ENCODE results near the gene XRN1.

Gene XRN1

GRCh38 chr3:142447852-142448823 is at the start of gene XRN1:
TSS of gene XRN1 (minus strand) at chr3:142448037. CDS start at chr3:142447944, 93 bp downstream.
- Histone ChIP-seq H3K4me1 (ENCODE audit: control insufficient read depth, insufficient read depth, low read length) (peaks cover 10% of the 10 kb centered on the region), H3K9ac (ENCODE audit: low read depth, low read length) (peak within 1 kb of the TSS; percentile 89), H3K27me3 (ENCODE audit: control insufficient read depth, insufficient read depth, low read length) (no peaks in the 10 kb centered on the region), H3K27ac (ENCODE audit: low read depth, low read length) (peak within 1 kb of the TSS; percentile 92), H3K9me3 (ENCODE audit: control insufficient read depth, insufficient read depth, low read length) (no peaks in the 10 kb centered on the region), H3K36me3 (ENCODE audit: control insufficient read depth, insufficient read depth, low read length) (peaks cover 21% of the 10 kb centered on the region; the same call in 1 of the 2 replicates), H3K4me3 (ENCODE audit: low read depth, low read length) (peak within 1 kb of the TSS; percentile 91)

- Histone ChIP-seq H3K9me3 (ENCODE audit: control insufficient read depth, insufficient read depth, low read length) (no peaks in the 10 kb centered on the region), H3K4me1 (ENCODE audit: control insufficient read depth, insufficient read depth, low read length) (no peaks in the 10 kb centered on the region), H3K36me3 (ENCODE audit: control insufficient read depth, insufficient read depth, low read length) (peaks cover 53% of the 10 kb centered on the region), H3K27me3 (ENCODE audit: control insufficient read depth, insufficient read depth, low read length) (no peaks in the 10 kb centered on the region), H3K9ac (ENCODE audit: low read depth, low read length) (no peak overlapping the region), H3K4me3 (ENCODE audit: low read depth, low read length) (no peak overlapping the region), H3K27ac (ENCODE audit: low read depth, low read length) (no peak overlapping the region)
Measured at GRCh38 chr3:142495103-142495502, 47.3 kb upstream of the XRN1 start.

GRCh38 chr3:142492184-142492583 is 44.3 kb upstream of the XRN1 start:
- no peaks in the 10 kb centered on the region for H3K27me3 ChIP-seq (ENCODE audit: control insufficient read depth, insufficient read depth, low read length)
- H3K4me1 ChIP-seq (ENCODE audit: control insufficient read depth, insufficient read depth, low read length), result no peaks in the 10 kb centered on the region
- H3K9ac ChIP-seq (ENCODE audit: low read depth, low read length), result no peak overlapping the region
- H3K27ac ChIP-seq (ENCODE audit: low read depth, low read length), result no peak overlapping the region
- no peak overlapping the region for H3K4me3 ChIP-seq (ENCODE audit: low read depth, low read length)
- peaks cover 51% of the 10 kb centered on the region for H3K36me3 ChIP-seq (ENCODE audit: control insufficient read depth, insufficient read depth, low read length)
- H3K9me3 ChIP-seq (ENCODE audit: control insufficient read depth, insufficient read depth, low read length), result no peaks in the 10 kb centered on the region

GRCh38 chr3:142489572-142490323 is 41.9 kb upstream of the XRN1 start:
- Histone ChIP-seq H3K27me3 (ENCODE audit: control insufficient read depth, insufficient read depth, low read length) (no peaks in the 10 kb centered on the region), H3K4me1 (ENCODE audit: control insufficient read depth, insufficient read depth, low read length) (no peaks in the 10 kb centered on the region), H3K9ac (ENCODE audit: low read depth, low read length) (no peak overlapping the region), H3K36me3 (ENCODE audit: control insufficient read depth, insufficient read depth, low read length) (peaks cover 53% of the 10 kb centered on the region), H3K4me3 (ENCODE audit: low read depth, low read length) (no peak overlapping the region), H3K27ac (ENCODE audit: low read depth, low read length) (no peak overlapping the region), H3K9me3 (ENCODE audit: control insufficient read depth, insufficient read depth, low read length) (no peaks in the 10 kb centered on the region)

GRCh38 chr3:142484912-142485435 is 37.1 kb upstream of the XRN1 start:
- Histone ChIP-seq H3K4me1 (ENCODE audit: control insufficient read depth, insufficient read depth, low read length) (no peaks in the 10 kb centered on the region), H3K36me3 (ENCODE audit: control insufficient read depth, insufficient read depth, low read length) (peaks cover 39% of the 10 kb centered on the region), H3K4me3 (ENCODE audit: low read depth, low read length) (no peak overlapping the region), H3K27ac (ENCODE audit: low read depth, low read length) (no peak overlapping the region), H3K9me3 (ENCODE audit: control insufficient read depth, insufficient read depth, low read length) (peaks cover 24% of the 10 kb centered on the region), H3K9ac (ENCODE audit: low read depth, low read length) (no peak overlapping the region), H3K27me3 (ENCODE audit: control insufficient read depth, insufficient read depth, low read length) (no peaks in the 10 kb centered on the region)

- no peaks in the 10 kb centered on the region for H3K27me3 ChIP-seq (ENCODE audit: control insufficient read depth, insufficient read depth, low read length)
- H3K4me3 ChIP-seq (ENCODE audit: low read depth, low read length), result no peak overlapping the region
- no peak overlapping the region for H3K27ac ChIP-seq (ENCODE audit: low read depth, low read length)
- no peaks in the 10 kb centered on the region for H3K4me1 ChIP-seq (ENCODE audit: control insufficient read depth, insufficient read depth, low read length)
- peaks cover 24% of the 10 kb centered on the region for H3K9me3 ChIP-seq (ENCODE audit: control insufficient read depth, insufficient read depth, low read length)
- no peak overlapping the region for H3K9ac ChIP-seq (ENCODE audit: low read depth, low read length)
- peaks cover 26% of the 10 kb centered on the region for H3K36me3 ChIP-seq (ENCODE audit: control insufficient read depth, insufficient read depth, low read length)
Measured at GRCh38 chr3:142481196-142481595, 33.4 kb upstream of the XRN1 start.

- H3K27ac ChIP-seq (ENCODE audit: low read depth, low read length), result no peak overlapping the region
- peaks cover 3% of the 10 kb centered on the region; the same call in 1 of the 2 replicates for H3K36me3 ChIP-seq (ENCODE audit: control insufficient read depth, insufficient read depth, low read length)
- no peaks in the 10 kb centered on the region for H3K27me3 ChIP-seq (ENCODE audit: control insufficient read depth, insufficient read depth, low read length)
- H3K9me3 ChIP-seq (ENCODE audit: control insufficient read depth, insufficient read depth, low read length), result no peaks in the 10 kb centered on the region
- no peaks in the 10 kb centered on the region for H3K4me1 ChIP-seq (ENCODE audit: control insufficient read depth, insufficient read depth, low read length)
- H3K4me3 ChIP-seq (ENCODE audit: low read depth, low read length), result no peak overlapping the region
- H3K9ac ChIP-seq (ENCODE audit: low read depth, low read length), result no peak overlapping the region
Measured at GRCh38 chr3:142470826-142471225, 23.0 kb upstream of the XRN1 start.

- Histone ChIP-seq H3K36me3 (ENCODE audit: control insufficient read depth, insufficient read depth, low read length) (peaks cover 3% of the 10 kb centered on the region; the same call in 1 of the 2 replicates), H3K4me3 (ENCODE audit: low read depth, low read length) (no peak overlapping the region), H3K27me3 (ENCODE audit: control insufficient read depth, insufficient read depth, low read length) (no peaks in the 10 kb centered on the region), H3K27ac (ENCODE audit: low read depth, low read length) (no peak overlapping the region), H3K4me1 (ENCODE audit: control insufficient read depth, insufficient read depth, low read length) (no peaks in the 10 kb centered on the region), H3K9ac (ENCODE audit: low read depth, low read length) (no peak overlapping the region), H3K9me3 (ENCODE audit: control insufficient read depth, insufficient read depth, low read length) (no peaks in the 10 kb centered on the region)
Measured at GRCh38 chr3:142468456-142468855, 20.6 kb upstream of the XRN1 start.

GRCh38 chr3:142467768-142468167 is 19.9 kb upstream of the XRN1 start:
- H3K36me3 ChIP-seq (ENCODE audit: control insufficient read depth, insufficient read depth, low read length), result peaks cover 3% of the 10 kb centered on the region; the same call in 1 of the 2 replicates
- H3K9me3 ChIP-seq (ENCODE audit: control insufficient read depth, insufficient read depth, low read length), result no peaks in the 10 kb centered on the region
- no peak overlapping the region for H3K4me3 ChIP-seq (ENCODE audit: low read depth, low read length)
- no peaks in the 10 kb centered on the region for H3K27me3 ChIP-seq (ENCODE audit: control insufficient read depth, insufficient read depth, low read length)
- no peak overlapping the region for H3K27ac ChIP-seq (ENCODE audit: low read depth, low read length)
- H3K9ac ChIP-seq (ENCODE audit: low read depth, low read length), result no peak overlapping the region
- H3K4me1 ChIP-seq (ENCODE audit: control insufficient read depth, insufficient read depth, low read length), result no peaks in the 10 kb centered on the region

- Histone ChIP-seq H3K9ac (ENCODE audit: low read depth, low read length) (no peak overlapping the region), H3K4me3 (ENCODE audit: low read depth, low read length) (no peak overlapping the region), H3K27me3 (ENCODE audit: control insufficient read depth, insufficient read depth, low read length) (no peaks in the 10 kb centered on the region), H3K27ac (ENCODE audit: low read depth, low read length) (no peak overlapping the region), H3K9me3 (ENCODE audit: control insufficient read depth, insufficient read depth, low read length) (no peaks in the 10 kb centered on the region), H3K4me1 (ENCODE audit: control insufficient read depth, insufficient read depth, low read length) (no peaks in the 10 kb centered on the region), H3K36me3 (ENCODE audit: control insufficient read depth, insufficient read depth, low read length) (peaks cover 29% of the 10 kb centered on the region)
Measured at GRCh38 chr3:142460689-142461088, 12.9 kb upstream of the XRN1 start.

Measured in HUES48 (cell line).